Urinary bladder (tissue), 4 donors: ENCODE results near the gene KIF26B. TPM values are rescaled to one million over a fixed set of nuclear protein-coding genes. Genes with fewer than 3 reads are reported as not detected.
A peak's percentile ranks its signal among the peaks of the same experiment; 100 is the strongest.
"Not testable (repeated sequence)": the region's sequence is repeated elsewhere in the genome, so short reads cannot be mapped to it uniquely, and the experiment has no call there.

Experiments used
- DNase-seq: peaks from one replicate; pipeline ENCODE4 v3.0.0-alpha.2; 2015; ENCODE audit errors: extremely low spot score
- H3K27ac ChIP-seq: one replicate; pipeline ENCODE4 v1.5.1; 2013; ENCODE audit warnings: low read depth, mild to moderate bottlenecking, moderate library complexity
- H3K36me3 ChIP-seq: one replicate; pipeline ENCODE4 v1.6.1; 2013; ENCODE audit warnings: mild to moderate bottlenecking, moderate library complexity; ENCODE audit not compliant: insufficient read depth
- H3K4me1 ChIP-seq: one replicate; pipeline ENCODE4 v1.6.1; 2013; ENCODE audit warnings: mild to moderate bottlenecking, moderate library complexity; ENCODE audit not compliant: insufficient read depth
- H3K4me3 ChIP-seq: one replicate; pipeline ENCODE4 v1.5.1; 2013; ENCODE audit warnings: low read depth, low read length
- WGBS: extraction: QIAGEN DNeasy Blood & Tissue Kit; methylation state at CpG from one replicate; pipeline ENCODE4 v1.1.7; 2013; 5-methylcytosine and 5-hydroxymethylcytosine counted together
- polyA plus RNA-seq: library from polyadenylated mRNA; stranded (reverse); fragments of 200-250 nt; gene quantifications from one replicate; pipeline ENCODE4 v1.2.3, GENCODE V29; 2013
- total RNA-seq: library from RNA; depleted of rRNA; stranded (reverse); fragments of >200 nt; gene quantifications from one replicate; pipeline ENCODE4 v1.2.3, GENCODE V29; 2014
- donor health status: healthy with polysubstance abuse.
- donor health status: healthy.

KIF26B gene
- total and polyA plus RNA-seq, 2 donors, result 0.62 to 12.2 TPM

DNA sequence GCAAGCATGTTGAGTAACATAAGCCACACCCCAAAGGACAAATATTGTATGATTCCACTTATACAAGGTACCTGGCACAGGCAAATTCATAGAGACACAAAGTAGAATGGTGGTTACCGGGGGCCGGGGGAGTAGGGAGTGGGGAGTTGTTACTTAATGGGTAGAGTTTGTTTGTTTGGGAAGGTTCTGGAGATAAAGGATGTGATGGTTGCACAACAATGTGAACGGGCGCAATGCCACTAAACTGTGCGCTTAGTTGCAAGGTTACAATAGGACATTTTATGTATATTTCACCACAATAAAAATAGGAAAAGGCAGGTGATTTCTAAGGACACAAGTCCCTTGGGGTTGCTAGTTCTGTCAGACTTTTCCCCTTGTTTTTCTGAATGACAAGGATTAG lies 516.6 kb downstream of the KIF26B start:
- H3K36me3 ChIP-seq, result no peaks in the 10 kb centered on the region
- no peaks in the 10 kb centered on the region for H3K4me1 ChIP-seq
- H3K4me3 ChIP-seq, result no peak overlapping the region
- no peak overlapping the region for H3K27ac ChIP-seq
- no peak for DNase-seq
- 98% methylated on average over 5 of the region's 5 CpGs for WGBS

DNA sequence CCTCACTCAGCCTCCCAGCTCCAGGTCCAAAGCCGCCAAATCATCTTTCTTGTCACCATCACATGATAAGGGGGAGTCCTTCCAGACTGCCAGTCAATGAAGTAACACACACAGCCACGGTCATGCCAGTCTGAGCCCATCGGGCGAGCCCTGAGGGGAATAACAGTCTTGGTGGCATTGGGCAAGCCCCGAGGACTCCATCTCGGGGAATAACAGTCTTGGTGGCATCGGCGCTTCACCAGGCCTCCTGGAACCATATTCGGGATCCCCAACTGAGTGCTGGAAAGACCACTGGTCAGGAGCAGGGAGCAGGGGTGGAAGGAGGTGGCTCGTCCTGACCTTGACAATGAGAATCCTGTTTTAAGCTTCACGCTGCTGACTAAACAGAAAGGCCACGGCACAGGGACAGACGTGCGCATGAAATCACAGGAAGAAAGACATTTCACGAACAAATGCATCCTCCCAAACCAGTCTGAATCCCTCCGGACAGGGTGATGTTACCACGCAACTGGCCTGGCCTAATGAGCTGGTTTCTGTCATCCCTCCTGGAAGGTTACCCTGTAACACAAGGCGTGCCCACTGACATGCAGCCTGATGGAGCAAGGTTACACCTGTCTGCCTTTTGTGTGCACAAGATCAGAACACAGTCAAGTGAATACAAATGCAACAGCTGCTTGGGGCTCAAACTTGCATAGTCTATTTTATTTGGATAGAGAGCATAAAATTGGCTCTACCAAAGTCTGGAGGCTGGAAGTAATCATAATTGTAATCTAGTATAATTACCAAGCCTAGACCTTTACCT lies 517.4 kb downstream of the KIF26B start:
- no peaks in the 10 kb centered on the region for H3K4me1 ChIP-seq
- DNase-seq, result no peak
- no peaks in the 10 kb centered on the region for H3K36me3 ChIP-seq
- WGBS, result 94% methylated on average over 18 of the region's 18 CpGs
- no peak overlapping the region for H3K27ac ChIP-seq
- H3K4me3 ChIP-seq, result no peak overlapping the region

DNA sequence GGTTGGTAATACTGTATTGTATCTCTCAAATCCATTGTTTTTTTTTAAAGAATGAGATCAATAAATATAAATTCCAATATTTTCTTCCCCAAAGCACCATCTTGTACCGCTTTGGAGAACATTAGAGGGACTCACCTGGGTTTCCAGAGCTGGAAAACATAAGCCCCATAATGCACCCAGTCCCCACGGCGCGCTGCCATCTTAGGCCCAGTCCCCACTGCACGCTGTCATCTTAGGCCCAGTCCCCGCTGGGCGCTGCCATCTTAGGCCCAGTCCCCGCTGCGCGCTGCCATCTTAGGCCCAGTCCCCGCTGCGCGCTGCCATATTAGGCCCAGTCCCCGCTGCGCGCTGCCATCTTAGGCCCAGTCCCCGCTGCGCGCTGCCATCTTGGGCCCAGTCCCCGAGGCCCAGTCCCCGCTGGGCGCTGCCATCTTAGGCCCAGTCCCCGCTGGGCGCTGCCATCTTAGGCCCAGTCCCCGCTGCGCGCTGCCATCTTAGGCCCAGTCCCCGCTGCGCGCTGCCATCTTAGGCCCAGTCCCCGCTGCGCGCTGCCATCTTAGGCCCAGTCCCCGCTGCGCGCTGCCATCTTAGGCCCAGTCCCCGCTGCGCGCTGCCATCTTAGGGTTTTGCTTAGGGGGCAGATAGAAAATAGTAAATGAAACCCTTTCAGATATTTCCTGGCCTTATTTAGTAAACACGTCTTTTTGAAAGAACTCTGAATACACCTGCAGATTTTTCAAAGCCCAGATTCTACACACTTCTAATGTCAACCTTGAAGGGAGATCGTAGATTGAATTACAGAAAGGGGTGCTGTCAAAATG lies 518.3 kb downstream of the KIF26B start:
- not testable (repeated sequence) for H3K27ac ChIP-seq, DNase-seq, H3K4me1 ChIP-seq, H3K36me3 ChIP-seq, H3K4me3 ChIP-seq
- 95% methylated on average over 39 of the region's 41 CpGs for WGBS

- H3K36me3 ChIP-seq, result no peaks in the 10 kb centered on the region
These were observed 519.2 kb downstream of the KIF26B start for GRCh38 chr1:245673881-245674414.

DNA sequence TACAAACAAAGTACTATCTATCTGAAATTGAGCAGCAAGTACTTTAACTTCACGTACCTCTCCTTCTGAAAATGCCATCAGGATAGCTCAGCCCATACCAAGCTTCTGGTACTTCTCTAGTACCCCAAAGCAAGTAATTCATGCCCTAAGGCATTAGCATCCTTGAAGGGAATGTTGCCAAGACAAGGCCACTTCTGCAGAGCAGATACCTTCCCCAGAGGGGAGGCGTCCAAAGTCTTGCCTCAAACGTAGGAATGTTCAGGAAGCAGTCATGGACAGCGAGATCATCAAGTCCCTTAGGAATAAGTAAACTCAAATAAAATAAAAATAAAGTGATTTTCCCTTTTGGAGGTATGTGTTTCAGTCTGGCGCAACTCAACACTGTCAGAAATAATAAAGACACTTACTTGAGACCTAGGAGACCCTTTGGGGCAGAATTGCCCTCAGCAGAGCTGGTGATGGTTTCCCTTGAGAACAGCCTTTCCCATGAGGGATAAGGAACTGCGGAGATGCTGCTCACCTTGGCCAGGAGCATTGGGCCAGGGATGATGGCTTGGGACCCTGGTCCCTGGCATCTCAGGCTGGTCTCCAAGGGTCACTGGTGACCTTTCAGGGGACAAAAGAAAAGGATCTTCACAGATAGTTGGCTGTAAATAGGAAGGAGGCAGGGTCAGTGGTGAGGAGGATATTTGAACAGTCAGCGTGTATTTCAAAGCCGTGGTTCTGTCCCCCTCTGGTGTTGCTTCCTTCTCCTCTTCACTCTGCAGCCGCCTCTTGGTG lies 522.9 kb downstream of the KIF26B start:
- Histone ChIP-seq H3K36me3 (no peaks in the 10 kb centered on the region), H3K4me1 (no peaks in the 10 kb centered on the region), H3K27ac (no peak overlapping the region), H3K4me3 (no peak overlapping the region)
- WGBS, result 94% methylated on average over 9 of the region's 9 CpGs
- DNase-seq, result no peak

More at GRCh38 chr1:245673881-245674414, 519.2 kb downstream of the KIF26B start:
- H3K4me3 ChIP-seq, result no peak overlapping the region
- WGBS, result 48% methylated on average over 2 of the region's 2 CpGs
- no peak overlapping the region for H3K27ac ChIP-seq
- no peaks in the 10 kb centered on the region for H3K4me1 ChIP-seq
- no peak for DNase-seq

GRCh38 chr1:245678860-245679411 lies 524.2 kb downstream of the KIF26B start:
- no peaks in the 10 kb centered on the region for H3K36me3 ChIP-seq
- H3K4me1 ChIP-seq, result no peaks in the 10 kb centered on the region
- H3K4me3 ChIP-seq, result no peak overlapping the region
- H3K27ac ChIP-seq, result no peak overlapping the region
- WGBS, result 89% methylated on average over 5 of the region's 5 CpGs
- no peak for DNase-seq

GRCh38 chr1:245679821-245680780 lies 525.3 kb downstream of the KIF26B start:
- Histone ChIP-seq H3K36me3 (no peaks in the 10 kb centered on the region), H3K4me1 (no peaks in the 10 kb centered on the region), H3K4me3 (no peak overlapping the region), H3K27ac (no peak overlapping the region)
- no peak for DNase-seq
- WGBS, result 85% methylated on average over 24 of the region's 24 CpGs

DNA sequence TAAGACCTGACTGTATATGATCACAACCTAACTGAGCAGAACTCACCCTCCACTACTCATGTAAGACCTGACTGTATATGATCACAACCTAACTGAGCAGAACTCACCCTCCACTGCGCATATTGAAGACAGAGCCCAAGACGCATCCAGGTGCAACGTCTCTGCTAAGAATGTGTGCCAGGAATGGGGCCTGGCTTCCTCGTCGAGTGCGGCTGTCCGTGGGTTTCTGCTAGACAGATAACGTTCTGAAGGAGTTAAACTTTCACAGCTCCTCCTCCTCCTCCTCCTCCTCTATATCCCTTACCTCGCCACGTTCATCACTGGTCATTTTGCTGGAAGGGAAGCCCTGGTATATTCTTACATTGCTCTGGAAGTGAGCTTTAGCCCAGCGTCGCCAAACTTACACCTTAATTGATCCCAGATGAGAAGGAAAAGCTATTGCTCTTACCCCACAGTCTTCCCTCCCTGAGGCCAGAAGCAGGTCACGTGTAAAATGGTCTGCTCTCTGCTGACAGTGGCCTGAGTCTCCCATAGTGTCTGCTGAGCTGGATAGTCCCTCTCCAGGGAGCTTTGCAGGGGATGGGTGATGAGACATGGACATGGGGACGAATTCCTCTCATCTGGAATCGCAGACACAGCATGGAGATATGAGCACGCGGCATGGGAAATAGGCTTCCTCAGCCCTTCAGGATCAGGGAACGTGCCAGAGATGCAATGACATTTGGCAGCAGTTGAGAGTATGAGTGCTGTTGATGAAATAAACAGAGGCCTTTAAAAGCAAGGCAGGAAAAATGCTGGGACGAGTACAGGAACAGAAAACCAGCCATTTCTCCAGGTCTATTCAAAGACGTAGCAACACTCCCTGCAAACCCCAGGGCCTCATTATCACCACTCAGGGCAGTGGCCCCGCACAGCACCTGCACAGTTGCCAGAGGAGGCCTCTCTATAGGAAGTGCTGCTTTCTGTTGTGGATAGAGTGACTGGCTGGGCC lies 528.1 kb downstream of the KIF26B start:
- DNase-seq, result peak; percentile 13
- WGBS, result 46% methylated on average over 21 of the region's 21 CpGs
- Histone ChIP-seq H3K27ac (no peak overlapping the region), H3K4me3 (no peak overlapping the region), H3K4me1 (no peaks in the 10 kb centered on the region), H3K36me3 (no peaks in the 10 kb centered on the region)

DNA sequence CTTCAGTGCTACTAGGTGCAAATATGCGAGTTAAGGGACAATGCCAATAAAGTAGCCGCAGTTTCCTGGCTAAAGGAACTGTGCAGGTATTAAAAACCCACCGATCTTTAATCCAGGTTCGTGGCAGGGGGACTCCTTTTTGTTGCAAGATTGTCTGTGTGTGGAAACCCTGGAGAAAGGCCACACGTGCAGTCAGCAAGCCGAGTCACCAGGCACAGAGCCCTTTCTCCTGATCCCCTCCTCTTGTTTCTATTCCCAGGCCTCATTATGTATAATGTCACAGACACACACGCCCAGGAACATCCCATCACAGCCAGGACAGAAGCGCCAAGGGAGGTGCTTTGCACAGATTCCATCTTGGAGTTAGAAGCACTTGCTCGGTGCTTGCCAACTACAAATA lies 528.9 kb downstream of the KIF26B start:
- H3K4me3 ChIP-seq, result no peak overlapping the region
- no peaks in the 10 kb centered on the region for H3K4me1 ChIP-seq
- 53% methylated on average over 9 of the region's 9 CpGs for WGBS
- no peak overlapping the region for H3K27ac ChIP-seq
- no peak for DNase-seq
- H3K36me3 ChIP-seq, result no peaks in the 10 kb centered on the region

DNA sequence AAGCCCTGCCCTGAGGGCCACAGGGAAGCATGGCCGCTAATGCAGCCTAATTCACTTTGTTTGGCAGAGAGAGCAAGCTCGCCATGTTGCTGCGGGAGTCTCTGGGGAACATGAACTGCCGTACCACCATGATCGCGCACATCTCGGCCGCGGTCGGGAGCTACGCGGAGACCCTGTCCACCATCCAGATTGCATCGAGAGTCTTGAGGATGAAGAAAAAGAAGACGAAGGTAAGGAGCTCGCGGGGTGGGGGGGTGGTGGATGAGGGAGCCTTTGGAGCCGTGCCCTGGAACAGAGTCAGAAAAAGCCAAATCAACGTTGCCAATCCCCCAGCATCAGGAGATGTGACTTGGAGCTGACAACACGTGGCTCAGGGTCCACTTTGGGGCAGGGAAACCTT lies 529.4 kb downstream of the KIF26B start:
- 93% methylated on average over 19 of the region's 19 CpGs for WGBS
- Histone ChIP-seq H3K27ac (no peak overlapping the region), H3K4me1 (no peaks in the 10 kb centered on the region), H3K4me3 (no peak overlapping the region), H3K36me3 (no peaks in the 10 kb centered on the region)
- no peak for DNase-seq

DNA sequence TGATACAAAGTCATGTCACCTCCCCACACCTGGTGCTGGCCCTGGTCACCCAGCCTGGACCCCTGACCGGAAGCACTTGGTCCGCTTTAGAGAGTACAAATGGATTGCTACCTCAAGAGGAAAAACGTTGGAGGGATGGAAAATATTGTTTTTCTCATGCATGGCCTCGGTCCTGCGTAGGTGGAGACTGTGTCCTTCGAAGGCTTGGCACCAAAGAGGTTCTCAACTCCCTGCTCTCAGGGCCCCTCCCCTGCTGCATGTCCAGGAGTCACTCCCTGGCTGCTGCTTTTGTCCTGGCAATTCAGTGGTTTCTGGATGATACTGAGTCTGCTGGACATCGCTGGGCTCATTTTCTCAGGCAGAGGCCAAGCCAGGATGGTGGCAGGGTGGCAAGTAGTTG lies 529.8 kb downstream of the KIF26B start:
- Histone ChIP-seq H3K27ac (no peak overlapping the region), H3K4me3 (no peak overlapping the region), H3K4me1 (no peaks in the 10 kb centered on the region), H3K36me3 (no peaks in the 10 kb centered on the region)
- no peak for DNase-seq
- WGBS, result 90% methylated on average over 7 of the region's 7 CpGs
